Skeletal muscle satellite cell (primary cell): ENCODE data around the gene PIGU.

Experiments
- H3K27me3 ChIP-seq: 2 replicates; pipeline ENCODE4 v1.7.0; 2013; ENCODE audit warnings: low read length; ENCODE audit not compliant: control insufficient read depth, insufficient read depth
- H3K36me3 ChIP-seq: 2 replicates; pipeline ENCODE4 v1.7.0; 2013; ENCODE audit warnings: mild to moderate bottlenecking, control low read depth, low read length; ENCODE audit not compliant: insufficient read depth
- H3K4me1 ChIP-seq: 2 replicates; pipeline ENCODE4 v1.7.0; 2013; ENCODE audit warnings: low read length; ENCODE audit not compliant: control insufficient read depth, insufficient read depth
- H3K4me2 ChIP-seq: 2 replicates; pipeline ENCODE4 v1.7.0; 2013; ENCODE audit warnings: mild to moderate bottlenecking, low read length
- H3K4me3 ChIP-seq: 2 replicates; pipeline ENCODE4 v1.7.0; 2013; ENCODE audit warnings: low read length
- H3K9ac ChIP-seq: 2 replicates; pipeline ENCODE4 v1.7.0; 2013; ENCODE audit warnings: mild to moderate bottlenecking, low read depth, low read length, moderate library complexity
- H3K9me3 ChIP-seq: replicated peaks from 2 replicates; pipeline ENCODE4 v1.7.0; 2013; ENCODE audit warnings: mild to moderate bottlenecking, control low read depth, low read length

The PIGU gene

DNA sequence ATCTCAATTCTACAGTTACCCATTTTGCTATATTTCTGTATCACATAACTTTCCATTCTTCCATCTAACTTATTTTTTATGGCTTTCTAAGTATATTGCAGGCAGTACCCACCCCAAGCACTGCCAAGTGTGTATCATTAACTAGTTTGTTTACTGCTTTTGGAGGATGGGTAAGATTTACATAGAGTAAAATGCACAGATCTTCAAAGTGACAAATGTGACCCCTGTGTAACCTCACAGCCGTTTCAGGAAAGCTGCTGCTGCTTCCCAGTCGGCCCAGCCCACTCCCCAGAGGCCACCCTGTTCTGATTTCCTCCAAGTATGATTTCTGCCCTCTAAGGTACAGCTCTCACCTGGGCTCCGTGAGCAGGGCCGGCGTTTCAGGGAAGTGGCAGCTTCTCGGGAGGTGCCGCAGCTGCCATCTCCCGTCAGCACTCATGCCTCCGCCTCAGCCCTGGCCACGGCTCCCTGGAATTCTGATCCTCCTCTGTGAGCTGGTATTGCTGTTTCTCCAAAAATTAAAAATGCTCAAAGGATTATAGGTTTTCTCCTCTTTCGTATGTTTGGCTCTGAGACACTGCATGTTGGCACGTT lies 133.3 kb downstream of the PIGU start:
- no peak overlapping the region for H3K9ac ChIP-seq
- no peak overlapping the region for H3K4me3 ChIP-seq
- H3K9me3 ChIP-seq = no peaks in the 10 kb centered on the region
- no peaks in the 10 kb centered on the region for H3K27me3 ChIP-seq
- peaks cover 33% of the 10 kb centered on the region for H3K36me3 ChIP-seq
- H3K4me2 ChIP-seq = no peak overlapping the region
- H3K4me1 ChIP-seq = no peaks in the 10 kb centered on the region

DNA sequence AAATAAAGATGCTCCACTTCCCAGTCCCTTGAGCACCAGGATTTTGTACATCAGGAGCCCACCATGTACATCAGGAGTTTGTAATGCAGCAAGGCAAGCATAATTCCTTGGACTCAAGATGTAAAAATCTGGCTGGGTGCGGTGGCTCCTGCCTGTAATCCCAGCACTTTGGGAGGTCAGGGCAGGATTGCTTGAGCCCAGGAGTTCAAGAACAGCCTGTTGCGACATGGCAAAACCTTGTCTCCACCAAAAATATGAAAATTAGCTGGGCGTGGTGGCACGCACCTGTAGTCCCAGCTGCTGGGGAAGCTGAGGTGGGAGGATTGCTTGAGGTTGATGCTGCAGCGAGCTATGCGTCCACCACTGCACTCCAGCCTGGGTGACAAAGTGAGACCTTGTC lies 134.5 kb downstream of the PIGU start:
- Histone ChIP-seq H3K36me3 (peaks cover 37% of the 10 kb centered on the region), H3K27me3 (no peaks in the 10 kb centered on the region), H3K4me1 (no peaks in the 10 kb centered on the region), H3K4me2 (no peak overlapping the region), H3K9ac (no peak overlapping the region), H3K9me3 (no peaks in the 10 kb centered on the region), H3K4me3 (no peak overlapping the region)

DNA sequence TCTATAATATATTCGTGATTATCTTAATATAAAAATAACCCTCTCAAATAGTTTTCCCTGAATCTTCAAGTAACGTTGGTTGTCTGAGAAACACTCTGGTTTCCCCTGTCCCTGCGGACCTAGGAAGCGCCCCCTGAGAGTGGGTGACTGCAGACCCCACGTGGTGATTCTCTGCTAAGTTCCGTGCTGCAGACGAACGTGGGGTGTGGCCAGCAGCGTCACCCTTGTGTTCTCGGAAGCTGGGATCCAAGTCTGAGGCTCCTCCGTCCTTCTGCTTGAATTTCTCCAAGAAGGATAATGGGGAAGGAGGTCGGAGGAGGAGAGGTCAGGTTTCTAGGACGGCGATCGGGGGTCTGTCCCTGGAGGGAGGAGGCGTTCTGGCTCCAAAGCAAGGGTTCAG lies 135.0 kb downstream of the PIGU start:
- no peak overlapping the region for H3K9ac ChIP-seq
- H3K36me3 ChIP-seq = peaks cover 42% of the 10 kb centered on the region
- H3K9me3 ChIP-seq = no peaks in the 10 kb centered on the region
- no peaks in the 10 kb centered on the region for H3K4me1 ChIP-seq
- H3K4me2 ChIP-seq = no peak overlapping the region
- H3K4me3 ChIP-seq = no peak overlapping the region
- no peaks in the 10 kb centered on the region for H3K27me3 ChIP-seq

DNA sequence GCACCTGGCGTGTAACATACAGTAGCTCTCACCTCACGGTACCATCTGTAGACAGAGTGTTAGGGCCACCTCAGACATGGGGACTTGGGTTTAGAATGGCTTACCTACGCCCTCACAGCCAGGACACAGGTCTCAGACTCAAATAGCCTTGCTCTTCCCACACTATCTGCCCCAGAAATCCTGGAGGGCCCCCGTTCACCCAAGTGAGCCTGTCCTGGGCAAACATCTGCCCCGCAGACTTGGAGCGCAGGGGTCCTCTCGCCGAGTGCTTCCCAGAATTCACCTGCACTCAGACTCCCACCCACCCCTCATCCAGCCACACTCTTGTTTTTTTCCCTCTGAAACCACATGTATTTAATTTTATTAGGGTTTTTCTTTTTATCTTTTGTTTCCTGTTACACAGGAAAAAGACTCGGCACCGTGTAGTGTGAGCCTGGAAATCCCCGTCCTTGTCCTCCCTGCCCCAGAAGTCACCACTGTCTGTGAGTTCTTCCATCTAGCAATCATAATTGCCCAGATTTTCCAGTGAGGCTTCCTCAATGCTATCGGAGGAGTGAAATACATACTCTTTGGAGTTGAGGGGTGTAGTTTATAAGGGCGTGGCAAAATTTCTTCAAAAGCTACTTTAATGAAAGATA lies 135.5 kb downstream of the PIGU start:
- Histone ChIP-seq H3K36me3 (peaks cover 45% of the 10 kb centered on the region), H3K9ac (no peak overlapping the region), H3K4me2 (no peak overlapping the region), H3K4me3 (no peak overlapping the region), H3K4me1 (no peaks in the 10 kb centered on the region), H3K9me3 (no peaks in the 10 kb centered on the region), H3K27me3 (no peaks in the 10 kb centered on the region)

DNA sequence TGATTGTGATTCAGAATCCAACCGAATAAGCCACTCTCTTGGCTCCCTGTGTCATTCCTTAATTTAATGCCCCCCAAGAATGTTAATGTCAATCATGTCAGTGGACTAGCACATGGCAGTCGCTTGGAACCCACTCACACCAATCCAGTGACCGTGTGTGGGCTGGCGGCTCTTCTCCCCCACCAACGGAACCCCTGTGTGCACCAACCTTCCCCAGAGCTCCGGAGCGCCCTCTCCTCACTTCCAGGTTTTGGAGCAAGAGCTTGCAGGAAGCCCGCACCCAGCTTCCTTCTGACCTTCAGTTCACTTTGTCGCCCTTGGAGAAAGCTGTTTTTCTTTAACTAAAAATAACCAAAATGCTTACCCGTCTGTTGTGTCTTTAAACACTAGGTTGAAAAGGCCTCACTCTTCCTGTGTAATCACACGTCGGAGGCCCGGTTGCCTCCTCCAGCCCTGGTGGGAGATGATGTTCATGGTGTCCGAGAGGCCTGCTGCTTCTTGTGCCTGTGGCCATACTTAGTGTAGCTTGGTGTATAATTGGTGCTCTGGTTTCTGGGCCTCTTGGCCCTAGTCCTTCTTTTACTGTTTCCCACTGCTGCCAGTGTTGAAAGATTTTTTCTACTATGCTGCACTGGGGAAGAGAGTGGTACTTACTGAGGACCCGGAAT lies 136.2 kb downstream of the PIGU start:
- Histone ChIP-seq H3K9ac (no peak overlapping the region), H3K36me3 (peaks cover 51% of the 10 kb centered on the region), H3K9me3 (no peaks in the 10 kb centered on the region)

DNA sequence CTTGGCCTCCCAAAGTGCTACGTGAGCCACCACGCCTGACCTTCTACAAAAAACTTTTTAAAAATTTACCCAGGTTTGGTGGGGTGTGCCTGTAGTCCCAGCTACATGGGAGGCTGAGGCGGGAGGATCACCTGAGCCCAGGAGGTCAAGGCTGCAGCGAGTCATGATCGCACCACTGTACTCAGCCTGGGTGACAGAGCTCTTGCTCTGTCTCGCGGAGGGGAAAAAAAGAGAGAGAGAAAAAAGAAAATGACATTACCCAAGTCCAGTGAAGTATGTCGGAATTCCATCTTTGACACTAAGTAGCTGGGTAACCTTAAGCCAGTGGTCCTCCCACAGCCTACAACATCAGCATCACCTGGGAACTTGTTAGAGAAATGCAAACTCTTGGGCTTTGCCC lies 137.1 kb downstream of the PIGU start:
- Histone ChIP-seq H3K27me3 (no peaks in the 10 kb centered on the region), H3K36me3 (peaks cover 61% of the 10 kb centered on the region), H3K4me2 (no peak overlapping the region), H3K9me3 (no peaks in the 10 kb centered on the region), H3K4me3 (no peak overlapping the region), H3K9ac (no peak overlapping the region), H3K4me1 (no peaks in the 10 kb centered on the region)

More for the DNA sequence above, 136.2 kb downstream of the PIGU start:
- H3K27me3 ChIP-seq = no peaks in the 10 kb centered on the region
- no peak overlapping the region for H3K4me2 ChIP-seq
- no peak overlapping the region for H3K4me3 ChIP-seq
- H3K4me1 ChIP-seq = no peaks in the 10 kb centered on the region

DNA sequence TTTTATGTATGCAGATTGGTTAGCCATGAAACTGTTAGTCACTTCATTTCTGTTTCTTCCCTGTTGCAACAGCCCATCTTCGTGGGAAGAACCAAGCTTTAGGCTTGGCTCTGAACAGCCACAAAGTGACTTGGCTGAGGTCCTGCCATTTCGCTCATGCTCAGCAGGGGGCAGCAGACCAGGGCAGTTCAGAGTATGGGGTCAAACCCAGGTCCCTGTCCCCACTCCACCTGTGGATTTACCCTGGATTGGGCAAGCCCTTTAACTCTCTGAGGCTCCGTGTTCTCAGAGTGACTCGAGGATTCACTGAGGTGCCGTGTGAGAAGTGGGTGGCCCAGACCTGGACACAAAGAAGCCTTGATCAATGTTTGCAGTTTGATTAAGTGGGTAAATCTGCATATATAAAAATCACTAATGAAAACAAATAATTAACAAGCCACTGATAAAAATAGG lies 138.2 kb downstream of the PIGU start:
- no peak overlapping the region for H3K9ac ChIP-seq
- no peak overlapping the region for H3K4me3 ChIP-seq
- H3K36me3 ChIP-seq = peaks cover 68% of the 10 kb centered on the region
- no peaks in the 10 kb centered on the region for H3K9me3 ChIP-seq
- no peak overlapping the region for H3K4me2 ChIP-seq
- no peaks in the 10 kb centered on the region for H3K4me1 ChIP-seq
- no peaks in the 10 kb centered on the region for H3K27me3 ChIP-seq

DNA sequence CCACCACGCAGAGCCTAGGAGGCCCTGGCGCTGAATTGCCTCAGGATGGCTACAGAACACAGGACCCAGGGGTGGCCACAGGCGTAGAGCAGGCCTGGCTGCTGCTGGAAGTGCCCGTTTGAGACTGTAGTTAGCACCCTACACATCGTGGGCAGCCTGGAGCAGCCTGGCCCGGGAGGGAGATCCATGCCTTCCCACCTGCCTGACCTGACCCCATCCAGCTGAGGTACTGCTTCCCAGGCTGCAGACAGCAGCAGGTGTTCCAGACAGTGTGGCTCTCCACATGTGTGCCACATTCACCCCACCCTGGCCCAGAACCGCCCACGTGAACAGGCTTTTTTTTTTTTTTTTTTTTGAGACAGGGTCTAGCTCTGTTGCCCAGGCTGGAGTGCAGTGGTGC lies 139.2 kb downstream of the PIGU start:
- Histone ChIP-seq H3K4me2 (no peak overlapping the region), H3K27me3 (no peaks in the 10 kb centered on the region), H3K36me3 (peaks cover 75% of the 10 kb centered on the region), H3K4me3 (no peak overlapping the region), H3K4me1 (no peaks in the 10 kb centered on the region), H3K9me3 (no peaks in the 10 kb centered on the region), H3K9ac (no peak overlapping the region)

DNA sequence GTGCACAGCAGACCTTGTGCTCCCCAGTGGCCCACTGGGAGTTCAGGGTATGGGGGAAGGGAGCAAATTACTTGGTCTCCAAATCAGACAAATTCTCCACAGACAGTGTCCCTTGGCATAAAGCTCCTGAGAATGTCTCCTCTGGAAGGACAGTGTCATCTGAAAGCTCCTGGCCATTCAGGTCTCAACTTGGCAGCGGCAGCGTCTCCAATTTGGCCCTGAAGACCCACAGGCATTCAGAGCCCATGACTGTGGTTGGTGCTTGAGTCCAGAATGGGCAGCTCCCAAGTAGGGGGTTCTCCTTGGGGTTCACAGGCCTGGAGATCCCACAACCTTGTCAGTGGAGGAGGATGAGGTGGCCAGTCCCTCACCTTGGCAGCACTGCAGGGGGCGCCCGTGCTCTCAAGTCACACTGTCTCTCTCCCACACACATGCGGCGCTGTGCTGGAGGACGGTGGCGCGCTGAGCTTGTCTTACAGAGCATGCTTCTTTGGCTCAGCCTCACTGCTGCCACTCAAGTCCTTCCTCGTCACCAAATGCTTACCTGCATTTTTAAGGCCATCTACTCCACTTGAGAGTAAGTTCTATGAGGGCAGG lies 140.0 kb downstream of the PIGU start:
- no peaks in the 10 kb centered on the region for H3K9me3 ChIP-seq
- no peak overlapping the region for H3K4me3 ChIP-seq
- H3K27me3 ChIP-seq = no peaks in the 10 kb centered on the region
- H3K4me2 ChIP-seq = no peak overlapping the region
- no peaks in the 10 kb centered on the region for H3K4me1 ChIP-seq
- peaks cover 77% of the 10 kb centered on the region for H3K36me3 ChIP-seq
- no peak overlapping the region for H3K9ac ChIP-seq

DNA sequence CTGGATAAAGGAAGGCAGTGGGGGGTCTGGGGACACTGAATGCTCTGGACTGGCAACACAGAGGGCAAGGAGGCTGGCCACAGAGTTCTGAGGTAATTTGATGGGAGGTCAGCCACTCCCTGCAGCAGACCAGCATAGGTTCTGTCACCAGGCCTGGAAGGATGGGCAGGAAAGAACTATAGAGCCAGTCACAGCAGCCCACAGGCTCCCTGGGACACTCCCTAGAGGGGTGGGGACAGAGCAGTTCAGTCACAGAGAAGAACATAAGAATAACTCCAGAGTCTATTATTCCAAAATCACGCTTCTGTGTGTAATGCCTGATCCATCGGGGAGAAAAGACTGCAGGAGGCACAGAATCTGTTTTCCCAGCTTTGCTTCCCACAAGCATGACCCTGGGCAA lies 141.0 kb downstream of the PIGU start:
- Histone ChIP-seq H3K9ac (no peak overlapping the region), H3K4me3 (no peak overlapping the region), H3K4me2 (no peak overlapping the region), H3K36me3 (peaks cover 73% of the 10 kb centered on the region), H3K27me3 (no peaks in the 10 kb centered on the region), H3K4me1 (no peaks in the 10 kb centered on the region), H3K9me3 (no peaks in the 10 kb centered on the region)

DNA sequence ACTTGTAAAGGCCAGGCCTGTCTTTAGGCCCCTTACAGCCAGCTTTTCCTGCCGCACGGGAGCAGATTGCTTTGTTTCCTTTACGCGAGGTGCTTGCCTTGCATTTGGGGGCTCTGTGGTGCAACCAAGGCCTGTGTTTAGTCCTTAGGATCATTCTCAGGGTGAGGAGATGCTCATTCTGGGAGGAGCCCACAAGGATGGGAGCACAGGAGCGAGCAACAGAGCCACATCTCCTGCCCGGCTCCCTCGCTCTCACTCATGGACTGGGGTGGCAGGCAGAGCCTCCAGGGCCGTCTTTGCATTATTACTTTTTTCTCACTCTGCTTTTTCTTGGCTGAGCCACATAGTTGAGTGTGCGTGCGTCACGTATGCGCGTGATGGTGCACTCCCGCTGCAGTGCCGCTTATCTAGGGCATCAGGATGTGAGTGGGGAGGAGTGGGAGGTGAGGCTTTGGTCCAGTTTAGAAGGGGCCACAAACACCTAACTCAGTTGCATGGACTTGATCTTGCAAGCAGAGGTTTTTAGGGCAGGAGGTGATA lies 141.5 kb downstream of the PIGU start:
- no peak overlapping the region for H3K9ac ChIP-seq
- no peaks in the 10 kb centered on the region for H3K4me1 ChIP-seq
- H3K27me3 ChIP-seq = no peaks in the 10 kb centered on the region
- peaks cover 73% of the 10 kb centered on the region for H3K36me3 ChIP-seq
- no peak overlapping the region for H3K4me2 ChIP-seq
- no peaks in the 10 kb centered on the region for H3K9me3 ChIP-seq
- no peak overlapping the region for H3K4me3 ChIP-seq
